Measurements from ENCODE around the gene RXFP4.

The RXFP4 gene

GRCh38 chr1:155970531-155971167 lies 29.2 kb downstream of the RXFP4 start:
- no peak for TF ChIP-seq CTCF (IDR thresholded peaks at IDR 0.05; ENCODE audit: borderline replicate concordance, control extremely low read depth, extremely low read depth, insufficient read depth, missing control alignments)
- in situ Hi-C loops (cut with MboI; ENCODE audit: low sequenced_read_pairs, unreplicated experiment), result no loop called here
- peak; percentile 84 for DNase-seq (ENCODE audit: low spot score)

GRCh38 chr1:155971910-155972809 lies 30.7 kb downstream of the RXFP4 start:
- DNase-seq (ENCODE audit: low spot score), result peak; percentile 22
- in situ Hi-C loops (cut with MboI; ENCODE audit: low sequenced_read_pairs, unreplicated experiment), result no loop called here
- TF ChIP-seq CTCF (IDR thresholded peaks at IDR 0.05; ENCODE audit: borderline replicate concordance, control extremely low read depth, extremely low read depth, insufficient read depth, missing control alignments), result no peak

GRCh38 chr1:155973723-155974122 lies 32.3 kb downstream of the RXFP4 start:
- no peak for DNase-seq (ENCODE audit: low spot score)
- no peak for TF ChIP-seq CTCF (IDR thresholded peaks at IDR 0.05; ENCODE audit: borderline replicate concordance, control extremely low read depth, extremely low read depth, insufficient read depth, missing control alignments)
- in situ Hi-C loops (cut with MboI; ENCODE audit: low sequenced_read_pairs, unreplicated experiment), result no loop called here

- in situ Hi-C loops (cut with MboI; ENCODE audit: low sequenced_read_pairs, unreplicated experiment), result no loop called here
- no peak for DNase-seq (ENCODE audit: low spot score)
- TF ChIP-seq CTCF (IDR thresholded peaks at IDR 0.05; ENCODE audit: borderline replicate concordance, control extremely low read depth, extremely low read depth, insufficient read depth, missing control alignments), result no peak
Measured at GRCh38 chr1:155974208-155975115, 33.0 kb downstream of the RXFP4 start.

GRCh38 chr1:155975375-155976061 lies 34.1 kb downstream of the RXFP4 start:
- TF ChIP-seq CTCF (IDR thresholded peaks at IDR 0.05; ENCODE audit: borderline replicate concordance, control extremely low read depth, extremely low read depth, insufficient read depth, missing control alignments), result no peak
- DNase-seq (ENCODE audit: low spot score), result peak; percentile 32
- in situ Hi-C loops (cut with MboI; ENCODE audit: low sequenced_read_pairs, unreplicated experiment), result no loop called here
